Colonic mucosa (tissue), 4 donors: ENCODE data around the gene PM20D1. TPM values are rescaled to one million over a fixed set of nuclear protein-coding genes. Genes with fewer than 3 reads are reported as not detected.
"Not testable (repeated sequence)": the region's sequence is repeated elsewhere in the genome, so short reads cannot be mapped to it uniquely, and the experiment has no call there.

ENCODE experiments used
- DNase-seq: peaks from one replicate; pipeline ENCODE4 v3.0.0-alpha.2; 2020
- H3K27ac ChIP-seq: fragments of 200-600 bp; one replicate; pipeline ENCODE4 v1.8.0; 2021
- H3K27me3 ChIP-seq: fragments of 200-600 bp; one replicate; pipeline ENCODE4 v1.8.0; 2021
- H3K36me3 ChIP-seq: fragments of 200-600 bp; one replicate; pipeline ENCODE4 v1.8.0; 2021
- H3K4me1 ChIP-seq: fragments of 200-600 bp; one replicate; pipeline ENCODE4 v1.8.0; 2021; ENCODE audit warnings: mild to moderate bottlenecking
- H3K4me3 ChIP-seq: fragments of 200-600 bp; one replicate; pipeline ENCODE4 v1.8.0; 2021
- H3K9ac ChIP-seq, 2 donors: one replicate each; pipeline ENCODE4 v1.7.0; 2013; ENCODE audit warnings: control low read depth in 2 of 2, low read depth in 2 of 2, low read length in 2 of 2
- H3K9me3 ChIP-seq: fragments of 200-600 bp; one replicate; pipeline ENCODE4 v1.8.0; 2021
- intact Hi-C: fragments of 100-400 bp; cut with DNase I; formaldehyde crosslinking; loops from one replicate; pipeline ENCODE4 v1.14.1; 2022
- total RNA-seq, 2 donors: library from RNA; stranded (reverse); fragmentation: NEBNext Ultra II Directional in 1 of 2; extraction: Animal tissue kit (Norgen Biotek cat#: 25700) in 1 of 2; gene quantifications; one replicate each; pipeline ENCODE4 v1.2.1, GENCODE V29; 2021
- TF ChIP-seq, protein P1 (sequence below): fragments of 200-600 bp; IDR thresholded peaks from one replicate; pipeline ENCODE4 v1.8.0; 2022; ENCODE audit warnings: antibody characterized with exemption, mild to moderate bottlenecking
- donor health status: healthy.
- donor health status: DM: no; HTN: no; CAD: no.
- donor health status: DM: no; HTN: no; CAD: no.

Gene PM20D1, protein sequence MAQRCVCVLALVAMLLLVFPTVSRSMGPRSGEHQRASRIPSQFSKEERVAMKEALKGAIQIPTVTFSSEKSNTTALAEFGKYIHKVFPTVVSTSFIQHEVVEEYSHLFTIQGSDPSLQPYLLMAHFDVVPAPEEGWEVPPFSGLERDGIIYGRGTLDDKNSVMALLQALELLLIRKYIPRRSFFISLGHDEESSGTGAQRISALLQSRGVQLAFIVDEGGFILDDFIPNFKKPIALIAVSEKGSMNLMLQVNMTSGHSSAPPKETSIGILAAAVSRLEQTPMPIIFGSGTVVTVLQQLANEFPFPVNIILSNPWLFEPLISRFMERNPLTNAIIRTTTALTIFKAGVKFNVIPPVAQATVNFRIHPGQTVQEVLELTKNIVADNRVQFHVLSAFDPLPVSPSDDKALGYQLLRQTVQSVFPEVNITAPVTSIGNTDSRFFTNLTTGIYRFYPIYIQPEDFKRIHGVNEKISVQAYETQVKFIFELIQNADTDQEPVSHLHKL
- total RNA-seq: under 1 TPM in 1 of 2 donors, not detected in 1; 0.27 TPM

DNA sequence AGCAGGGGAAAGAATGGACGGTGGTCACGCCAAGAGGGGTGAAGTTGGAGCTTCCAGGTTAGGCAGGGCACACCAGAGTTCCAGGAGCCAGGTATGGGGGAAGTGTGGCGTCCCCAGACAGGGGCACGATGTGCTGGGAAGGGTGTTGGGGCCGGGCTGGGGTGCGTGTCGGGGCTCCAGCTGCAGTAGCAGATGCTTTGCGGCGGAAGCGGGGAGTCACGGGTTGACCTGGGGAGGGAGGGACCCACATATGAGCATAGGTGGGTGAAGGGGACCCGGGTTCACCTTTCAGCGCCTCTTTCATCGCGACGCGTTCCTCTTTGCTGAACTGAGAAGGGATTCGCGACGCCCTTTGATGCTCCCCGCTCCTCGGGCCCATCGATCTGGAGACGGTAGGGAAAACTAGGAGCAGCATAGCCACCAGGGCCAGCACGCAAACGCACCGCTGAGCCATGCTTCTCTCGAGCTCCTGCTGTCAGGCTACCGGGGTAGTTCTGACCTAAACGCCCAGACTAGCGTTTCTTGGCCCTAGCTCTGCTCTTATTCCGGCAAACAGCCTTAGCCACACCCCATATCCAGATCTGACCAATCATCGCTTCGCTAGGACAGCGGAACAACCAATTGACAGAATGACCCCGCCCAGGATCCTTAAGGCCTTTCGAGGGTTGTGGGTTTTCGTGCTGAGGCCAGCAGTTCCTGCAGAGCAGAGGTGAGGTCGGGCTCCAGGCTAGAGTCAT is at the start of gene PM20D1:
Gene PM20D1 (minus strand): TSS at position 514 of the 737 bp plus-strand sequence. CDS start 60 bp downstream, at position 454.
- TF ChIP-seq, protein P1, sequence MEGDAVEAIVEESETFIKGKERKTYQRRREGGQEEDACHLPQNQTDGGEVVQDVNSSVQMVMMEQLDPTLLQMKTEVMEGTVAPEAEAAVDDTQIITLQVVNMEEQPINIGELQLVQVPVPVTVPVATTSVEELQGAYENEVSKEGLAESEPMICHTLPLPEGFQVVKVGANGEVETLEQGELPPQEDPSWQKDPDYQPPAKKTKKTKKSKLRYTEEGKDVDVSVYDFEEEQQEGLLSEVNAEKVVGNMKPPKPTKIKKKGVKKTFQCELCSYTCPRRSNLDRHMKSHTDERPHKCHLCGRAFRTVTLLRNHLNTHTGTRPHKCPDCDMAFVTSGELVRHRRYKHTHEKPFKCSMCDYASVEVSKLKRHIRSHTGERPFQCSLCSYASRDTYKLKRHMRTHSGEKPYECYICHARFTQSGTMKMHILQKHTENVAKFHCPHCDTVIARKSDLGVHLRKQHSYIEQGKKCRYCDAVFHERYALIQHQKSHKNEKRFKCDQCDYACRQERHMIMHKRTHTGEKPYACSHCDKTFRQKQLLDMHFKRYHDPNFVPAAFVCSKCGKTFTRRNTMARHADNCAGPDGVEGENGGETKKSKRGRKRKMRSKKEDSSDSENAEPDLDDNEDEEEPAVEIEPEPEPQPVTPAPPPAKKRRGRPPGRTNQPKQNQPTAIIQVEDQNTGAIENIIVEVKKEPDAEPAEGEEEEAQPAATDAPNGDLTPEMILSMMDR: no peak
- Histone ChIP-seq H3K9ac (no peak within 1 kb of the TSS), H3K27ac (no peak within 1 kb of the TSS), H3K4me3 (peak within 1 kb of the TSS; percentile 34), H3K9me3 (no peaks in the 10 kb centered on the region), H3K36me3 (no peaks in the 10 kb centered on the region), H3K27me3 (no peaks in the 10 kb centered on the region), H3K4me1 (no peaks in the 10 kb centered on the region)
- peak; percentile 72 for DNase-seq
- intact Hi-C loops: no loop called here

DNA sequence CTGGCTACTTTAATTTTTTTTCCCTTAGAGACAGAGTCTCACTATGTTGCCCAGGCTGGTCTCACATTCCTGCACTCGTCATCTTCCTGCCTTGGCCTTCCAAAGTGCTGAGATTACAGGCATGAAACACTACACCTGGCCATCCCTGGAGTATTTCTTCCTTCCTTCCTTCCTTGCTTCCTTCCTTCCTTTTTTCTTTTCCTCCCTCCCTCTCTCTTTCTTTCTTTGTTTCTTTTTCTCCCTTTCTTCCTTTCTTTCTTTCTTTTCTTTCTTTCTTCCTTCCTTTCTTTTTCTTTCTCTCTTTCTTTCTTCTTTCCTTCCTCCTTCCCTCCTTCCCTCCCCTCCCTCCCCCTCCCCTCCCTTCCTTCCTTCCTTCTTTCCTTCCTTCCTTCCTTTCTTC is 46.4 kb upstream of the PM20D1 start:
- DNase-seq: no peak
- no peaks in the 10 kb centered on the region for H3K27me3 ChIP-seq
- H3K27ac ChIP-seq: no peak overlapping the region
- no peak overlapping the region for H3K4me3 ChIP-seq
- H3K4me1 ChIP-seq: no peaks in the 10 kb centered on the region
- no peak overlapping the region for H3K9ac ChIP-seq
- TF ChIP-seq, protein P1: no peak
- no peaks in the 10 kb centered on the region for H3K36me3 ChIP-seq
- intact Hi-C loops: no loop called here
- H3K9me3 ChIP-seq: no peaks in the 10 kb centered on the region

DNA sequence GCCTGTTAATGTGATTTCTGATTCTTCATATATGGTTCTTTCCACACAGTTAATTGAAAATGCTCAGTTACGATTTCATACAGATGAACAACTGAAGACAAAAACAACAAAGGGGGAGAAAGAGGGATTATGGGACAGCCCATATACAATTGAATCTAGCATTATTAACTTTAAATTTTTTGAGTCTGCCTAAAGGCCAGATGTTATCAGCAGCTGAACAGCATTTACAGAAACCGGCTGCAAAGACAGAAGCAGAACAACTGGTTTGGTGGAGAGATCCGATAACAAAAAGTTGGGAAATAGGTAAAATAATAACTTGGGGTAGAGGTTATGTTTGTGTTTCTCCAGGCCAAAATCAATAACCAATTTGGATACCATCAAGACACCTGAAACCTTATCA is 44.2 kb upstream of the PM20D1 start:
- H3K9me3 ChIP-seq, H3K27ac ChIP-seq, DNase-seq, H3K4me1 ChIP-seq, H3K27me3 ChIP-seq, H3K36me3 ChIP-seq, intact Hi-C loops, H3K9ac ChIP-seq, H3K4me3 ChIP-seq: not testable (repeated sequence)

DNA sequence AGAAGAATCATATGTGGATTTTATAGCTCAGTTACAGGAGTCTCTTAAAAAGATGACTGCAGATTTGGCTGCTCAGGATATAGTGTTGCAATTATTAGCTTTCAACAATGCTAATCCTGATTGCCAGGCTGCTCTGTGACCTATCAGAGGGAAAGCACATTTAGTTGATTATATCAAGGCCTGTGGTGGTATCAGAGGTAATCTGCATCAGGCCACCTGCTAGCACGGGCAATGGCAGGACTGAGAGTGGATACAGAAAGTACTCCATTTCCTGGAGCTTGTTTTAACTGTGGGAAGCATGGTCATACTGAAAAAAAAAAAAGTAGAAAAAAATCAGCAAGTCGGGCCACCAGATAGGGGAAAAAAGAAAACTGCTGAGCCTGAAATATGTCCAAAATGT is 42.2 kb upstream of the PM20D1 start:
- H3K4me3 ChIP-seq, H3K27me3 ChIP-seq, DNase-seq, H3K27ac ChIP-seq, intact Hi-C loops, H3K9ac ChIP-seq, H3K4me1 ChIP-seq, H3K36me3 ChIP-seq, H3K9me3 ChIP-seq: not testable (repeated sequence)

DNA sequence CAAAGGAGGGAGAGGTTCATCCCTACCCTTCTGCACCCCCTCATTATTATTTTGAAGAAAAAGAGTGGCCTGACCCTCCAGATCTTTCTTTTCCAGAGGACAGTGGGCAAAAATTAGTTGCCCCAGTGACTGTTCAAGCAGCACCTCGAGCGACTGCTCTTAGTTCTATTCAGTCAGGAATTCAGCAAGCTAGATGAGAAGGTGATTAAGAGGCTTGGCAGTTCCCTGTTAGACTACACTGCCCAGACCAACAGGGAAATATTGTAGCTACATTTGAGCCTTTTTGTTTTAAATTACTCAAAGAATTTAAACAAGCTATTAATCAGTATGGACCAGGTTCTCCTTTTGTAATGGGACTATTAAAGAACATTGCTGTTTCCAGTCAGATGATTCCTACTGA is 41.5 kb upstream of the PM20D1 start:
- H3K36me3 ChIP-seq, DNase-seq, H3K9ac ChIP-seq, H3K9me3 ChIP-seq, H3K27me3 ChIP-seq, H3K27ac ChIP-seq, H3K4me3 ChIP-seq, intact Hi-C loops, H3K4me1 ChIP-seq: not testable (repeated sequence)

DNA sequence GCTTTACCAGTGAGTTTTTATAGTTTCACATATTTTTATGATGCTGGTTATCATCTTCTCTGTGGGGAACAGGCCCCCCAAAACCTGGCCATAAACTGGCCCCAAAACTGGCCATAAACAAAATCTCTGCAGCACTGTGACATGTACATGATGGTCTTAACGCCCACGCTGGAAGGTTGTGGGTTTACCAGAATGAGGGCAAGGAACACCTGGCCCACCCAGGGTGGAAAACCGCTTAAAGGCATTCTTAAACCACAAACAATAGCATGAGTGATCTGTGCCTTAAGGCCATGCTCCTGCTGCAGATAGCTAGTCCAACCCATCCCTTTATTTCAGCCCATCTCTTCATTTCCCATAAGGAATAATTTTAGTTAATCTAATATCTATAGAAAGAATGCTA is 40.7 kb upstream of the PM20D1 start:
- H3K9me3 ChIP-seq, H3K27me3 ChIP-seq, H3K4me1 ChIP-seq, H3K36me3 ChIP-seq, intact Hi-C loops, H3K4me3 ChIP-seq, H3K9ac ChIP-seq, DNase-seq, H3K27ac ChIP-seq: not testable (repeated sequence)

DNA sequence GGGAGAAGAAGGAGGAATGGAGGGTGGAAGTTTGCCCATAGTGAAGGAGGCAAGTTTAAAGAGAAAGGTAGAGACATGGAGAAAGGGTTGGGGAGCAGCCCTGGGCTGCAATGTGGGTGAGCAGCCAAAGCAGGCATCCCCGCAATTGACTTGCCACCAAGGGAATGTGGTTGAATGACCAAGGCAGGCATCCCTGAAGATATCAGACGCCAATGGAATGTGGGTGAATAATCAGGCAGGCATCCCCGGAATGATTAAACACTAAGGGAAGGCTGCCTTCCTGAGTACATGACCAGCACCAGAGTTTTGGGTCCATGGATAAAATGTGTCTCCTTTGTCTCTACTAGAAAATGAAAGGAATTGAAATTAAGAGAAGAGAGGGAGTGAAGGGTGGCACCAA is 39.8 kb upstream of the PM20D1 start:
- DNase-seq, H3K4me1 ChIP-seq, H3K4me3 ChIP-seq, H3K9ac ChIP-seq, intact Hi-C loops, H3K27ac ChIP-seq, H3K9me3 ChIP-seq, H3K36me3 ChIP-seq, H3K27me3 ChIP-seq: not testable (repeated sequence)

DNA sequence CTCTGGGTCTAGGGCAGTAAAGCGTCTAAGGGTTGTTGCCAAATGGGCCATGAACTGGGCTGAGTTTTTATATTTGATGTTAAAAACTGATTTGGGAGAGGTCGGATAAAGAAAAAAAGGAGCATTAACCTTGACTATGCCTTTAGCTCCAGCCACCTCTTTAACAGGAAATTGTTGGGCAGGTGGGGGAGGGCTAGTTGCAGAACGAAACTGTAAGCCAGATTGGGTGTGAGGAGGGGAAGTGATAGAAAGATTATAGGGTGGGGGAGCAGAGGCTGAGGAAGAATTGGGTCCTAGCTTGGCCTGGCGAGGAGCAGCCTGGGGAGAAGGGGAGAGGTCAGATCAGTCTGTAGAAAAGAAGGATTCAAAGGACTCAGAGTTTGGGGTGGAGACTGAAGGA is 39.1 kb upstream of the PM20D1 start:
- H3K27me3 ChIP-seq, DNase-seq, H3K27ac ChIP-seq, H3K4me1 ChIP-seq, H3K36me3 ChIP-seq, H3K9me3 ChIP-seq, intact Hi-C loops, H3K4me3 ChIP-seq, H3K9ac ChIP-seq: not testable (repeated sequence)
